Stimulated activated naive CD8-positive, alpha-beta T cell treated with anti-CD3 and anti-CD28 coated beads, Interleukin-15, Interleukin-2, amounts not matched to agents 100 U/mL and 50 U/mL, for 24 hours (primary cell): ENCODE measurements around the gene GFI1.

Experiments
- ATAC-seq: fragments of 150-1000 bp; cut with Tn5 transposase; one replicate; pipeline ENCODE4 v1.10.0; 2021
- DNase-seq: peaks from one replicate; pipeline ENCODE4 v3.0.0; 2021

Gene GFI1

DNA sequence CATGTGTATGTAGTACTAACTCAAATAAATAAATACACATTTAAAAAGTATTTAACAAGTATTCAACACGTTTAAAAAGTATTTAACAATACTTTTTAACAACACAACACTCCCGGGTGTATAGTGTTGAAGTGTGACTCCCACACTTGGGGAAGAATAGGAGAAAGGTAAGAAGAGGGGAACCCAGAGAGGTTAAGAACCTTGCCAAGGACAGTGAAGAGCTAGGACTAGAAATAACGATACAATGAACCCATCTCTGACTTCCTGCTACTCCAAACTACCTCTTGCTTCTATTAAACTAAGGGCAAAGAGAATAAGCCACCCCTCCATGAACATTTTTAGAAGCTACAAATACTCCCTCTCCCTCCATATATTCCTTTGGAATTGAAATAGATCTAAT is 1.7 kb upstream of the GFI1 start:
- DNase-seq (no peak), ATAC-seq (no peak)

GRCh38 chr1:92487078-92487605 is 417 bp upstream of the GFI1 start:
- DNase-seq (no peak), ATAC-seq (no peak)

GRCh38 chr1:92485381-92486250 is 1.1 kb downstream of the GFI1 start:
- DNase-seq (peak; percentile 92), ATAC-seq (peak; percentile 45)

DNA sequence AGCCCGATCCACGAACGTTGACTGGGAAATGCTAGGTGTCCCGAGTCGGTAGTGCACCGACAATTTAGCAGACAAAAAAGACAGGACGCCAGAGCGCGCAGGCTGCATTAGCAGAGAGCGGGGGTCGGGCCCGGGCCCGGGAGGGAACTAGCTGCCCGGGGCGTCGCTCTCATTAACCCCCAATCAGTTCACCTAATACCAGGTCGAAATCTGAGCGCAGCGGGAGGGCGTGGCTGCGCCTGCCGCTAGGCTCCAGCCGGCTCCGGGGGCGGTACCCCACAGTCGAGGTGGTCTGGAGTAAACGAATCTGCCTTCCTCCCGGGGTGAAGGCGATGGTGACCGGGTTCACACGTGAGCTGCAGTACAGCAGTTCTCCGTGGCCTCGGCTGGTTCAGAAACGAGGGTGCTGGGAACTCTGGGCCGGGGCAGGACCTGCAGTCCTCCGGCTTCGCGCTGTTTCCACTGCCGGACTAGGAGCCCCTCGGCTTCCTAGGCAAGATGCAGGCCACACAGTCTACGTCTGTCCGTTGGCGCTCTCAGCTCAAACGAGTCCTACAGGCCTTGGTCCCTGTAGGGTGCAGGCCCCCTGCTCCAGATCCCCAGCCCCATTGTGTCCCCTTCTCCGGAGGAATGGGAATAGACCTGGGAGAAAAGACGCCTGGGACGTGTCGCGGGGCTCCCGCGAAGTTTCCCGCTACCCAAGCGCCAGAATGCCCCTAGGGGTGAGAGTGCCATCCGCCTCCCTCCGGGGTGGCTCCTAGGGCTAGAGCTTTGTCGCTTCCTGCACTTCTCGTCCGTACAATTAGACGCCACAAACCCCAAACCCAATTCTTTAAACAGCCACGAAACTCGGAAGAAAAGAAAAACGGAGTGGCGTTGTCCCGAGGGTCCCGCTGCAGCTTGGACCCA is 2.0 kb downstream of the GFI1 start:
- peak; percentile 83 for DNase-seq
- ATAC-seq = peak; percentile 11

DNA sequence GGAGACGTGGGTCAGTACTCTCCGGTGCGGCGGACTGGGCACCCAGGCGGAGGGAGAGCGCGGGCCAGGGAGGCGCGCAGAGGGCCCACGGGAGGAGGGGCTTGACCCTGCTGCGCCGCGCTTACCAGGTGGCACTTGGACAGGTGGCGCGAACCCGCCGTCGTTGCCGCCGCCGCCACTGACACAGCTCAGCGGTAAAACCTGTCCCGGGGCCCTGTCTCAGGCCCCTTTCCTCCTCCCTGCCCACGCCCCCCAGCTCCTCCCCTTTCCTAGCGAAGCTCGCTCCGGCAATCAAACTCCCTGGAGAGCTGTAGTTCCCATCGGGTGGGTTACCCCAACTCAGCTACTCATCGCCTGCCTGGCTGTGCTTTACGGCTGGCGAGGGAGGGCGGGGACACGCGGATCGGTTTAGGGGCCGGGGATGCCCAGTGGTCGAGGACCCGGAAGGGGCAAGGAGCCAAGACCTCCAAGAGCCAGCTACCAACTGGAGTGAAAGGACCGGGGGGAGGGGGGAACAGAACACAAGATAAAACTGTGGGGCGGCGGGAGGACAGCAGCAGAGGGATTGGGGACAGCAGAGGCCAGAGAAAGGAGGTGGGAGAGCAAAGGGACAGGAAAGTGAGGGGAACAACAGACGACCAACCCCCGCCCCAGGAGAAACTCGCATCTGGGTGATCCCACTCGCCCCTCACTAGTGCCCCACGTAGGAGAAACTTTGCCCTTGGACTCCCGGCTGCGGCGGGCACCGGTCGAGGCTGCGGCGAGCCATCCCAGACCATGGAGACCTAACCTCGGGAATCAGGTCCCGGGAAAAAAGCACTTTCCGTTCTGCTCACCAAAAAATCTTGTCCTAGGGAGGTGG is 2.9 kb downstream of the GFI1 start:
- ATAC-seq (peak; percentile 14), DNase-seq (peak; percentile 80)

DNA sequence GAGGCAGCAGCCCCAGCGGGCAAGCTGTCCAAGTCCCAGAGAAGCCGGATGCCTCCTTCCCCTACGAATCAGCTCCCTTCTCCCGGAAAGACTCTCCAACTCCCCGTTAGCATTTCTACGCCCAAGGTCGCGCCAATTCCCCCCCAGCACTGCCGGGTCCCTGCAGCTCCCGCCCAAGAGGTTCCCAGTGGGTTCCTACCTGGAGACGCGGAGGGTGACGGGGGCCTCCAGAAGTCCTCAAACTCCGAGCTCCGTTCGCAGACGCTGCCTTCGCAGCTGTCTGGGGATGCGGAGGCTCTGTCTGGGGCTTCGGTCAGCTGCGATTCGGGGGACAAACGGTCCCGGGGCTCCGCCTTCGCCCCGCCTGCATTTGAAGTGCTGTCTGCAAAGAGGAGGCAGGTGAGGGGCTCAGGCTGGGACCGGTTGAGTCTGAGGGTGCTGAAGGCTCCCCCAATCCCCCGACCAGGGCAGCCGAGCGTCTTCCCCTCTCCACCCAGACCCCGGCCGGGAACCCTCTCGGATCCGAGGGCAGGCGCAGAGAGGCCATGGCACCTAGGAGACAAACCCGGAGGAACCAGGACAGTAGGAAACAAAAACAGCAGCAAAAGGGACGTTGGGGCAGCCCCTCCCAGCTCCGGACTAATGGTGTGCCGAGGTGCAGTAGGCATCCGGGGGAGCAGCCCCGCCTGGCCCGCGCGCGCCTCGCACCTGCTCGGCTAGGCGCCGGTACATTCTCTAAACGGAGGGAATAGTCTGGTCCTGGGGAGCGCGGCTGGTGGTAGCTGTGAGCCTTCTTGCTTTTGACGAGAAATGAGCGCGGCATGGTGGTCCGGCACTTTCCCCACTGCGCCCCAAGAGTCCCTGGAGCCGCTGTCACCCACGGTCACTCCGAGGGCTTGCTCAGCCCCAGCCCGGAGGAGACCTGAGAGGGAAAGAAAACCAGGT is 3.8 kb downstream of the GFI1 start:
- ATAC-seq (no peak), DNase-seq (peak; percentile 46)

GRCh38 chr1:92481971-92482664 is 4.6 kb downstream of the GFI1 start:
- ATAC-seq (no peak), DNase-seq (no peak)

GRCh38 chr1:92481599-92481925 is 5.2 kb downstream of the GFI1 start:
- ATAC-seq (no peak), DNase-seq (no peak)

- DNase-seq = no peak
- no peak for ATAC-seq
Observed at GRCh38 chr1:92480813-92481598, 5.7 kb downstream of the GFI1 start.

GRCh38 chr1:92480200-92480812 is 6.4 kb downstream of the GFI1 start:
- no peak for ATAC-seq
- DNase-seq = no peak

- DNase-seq (no peak), ATAC-seq (no peak)
Observed at GRCh38 chr1:92479587-92479986, 7.1 kb downstream of the GFI1 start.

DNA sequence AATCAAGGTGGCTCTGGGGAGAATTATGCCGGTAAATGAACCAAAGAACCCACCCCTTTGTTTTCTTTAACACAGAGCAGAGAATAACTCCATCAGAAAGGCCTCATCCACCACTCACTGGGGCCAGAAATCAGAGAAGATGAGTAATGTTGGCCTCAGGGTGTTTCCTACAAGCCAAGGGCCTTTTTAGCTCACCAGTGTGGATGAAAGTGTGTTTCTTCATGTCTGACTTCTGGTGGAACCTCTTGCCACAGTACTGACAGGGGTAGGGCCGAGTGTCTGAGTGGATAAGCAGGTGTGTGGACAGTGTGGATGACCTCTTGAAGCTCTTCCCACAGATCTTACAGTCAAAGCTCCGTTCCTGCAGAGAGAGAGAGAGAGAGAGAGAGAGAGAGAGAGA is 8.3 kb downstream of the GFI1 start:
- ATAC-seq (peak; percentile 38), DNase-seq (no peak)

- ATAC-seq (peak; percentile 62), DNase-seq (peak; percentile 65)
Observed at GRCh38 chr1:92476071-92476631, 10.6 kb downstream of the GFI1 start.

DNA sequence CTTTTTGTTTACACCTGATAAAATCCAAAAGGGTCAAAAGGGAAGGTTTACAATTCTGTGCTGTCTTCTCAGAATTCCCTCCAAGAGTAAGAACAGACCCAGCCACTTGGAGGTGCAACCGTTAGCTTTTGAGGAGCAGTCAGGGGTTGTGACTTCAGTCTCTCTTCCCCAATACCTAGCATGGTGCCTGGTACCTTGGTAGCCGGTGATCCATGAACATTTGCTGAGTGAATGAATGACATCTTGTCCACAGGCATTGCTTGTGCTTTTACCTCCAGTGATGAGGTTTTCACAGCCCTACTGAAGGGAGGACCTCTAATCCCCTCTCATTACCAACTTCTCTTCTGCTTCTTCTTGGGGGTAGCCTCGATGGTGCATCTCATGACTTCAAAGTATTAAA is 11.7 kb downstream of the GFI1 start:
- DNase-seq (no peak), ATAC-seq (no peak)

DNA sequence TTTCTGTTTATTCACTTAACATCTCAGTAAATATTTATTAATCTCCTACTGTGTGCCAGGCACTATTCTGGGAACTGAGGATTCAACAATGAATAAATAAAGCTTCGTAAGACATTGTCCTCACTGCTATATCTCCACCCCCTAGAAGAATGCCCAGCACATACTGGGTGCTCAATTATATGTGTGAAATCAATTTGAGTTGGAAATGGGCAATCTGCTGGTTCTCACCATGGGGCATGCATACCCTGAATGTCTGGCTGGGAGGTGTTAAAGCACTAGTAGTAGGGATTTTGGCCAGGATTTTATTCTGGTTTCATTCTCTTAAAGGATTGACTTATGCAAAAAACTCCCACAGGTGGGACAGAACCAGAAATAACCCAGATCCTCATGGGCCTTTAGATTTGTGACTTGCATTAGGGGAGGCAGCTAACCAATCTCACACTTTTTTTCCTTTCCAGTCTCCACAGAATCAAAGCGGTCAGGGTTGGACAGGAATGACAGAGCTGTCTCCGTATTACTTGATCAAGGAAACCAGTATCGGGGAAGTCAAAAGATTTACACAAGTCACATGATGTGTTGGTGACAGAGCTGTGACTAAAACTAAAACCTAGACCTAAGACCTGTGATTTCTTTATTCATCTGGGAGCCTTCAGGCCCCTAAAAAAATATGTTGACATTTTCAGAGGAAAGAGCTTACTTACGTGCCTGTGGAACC is 12.8 kb downstream of the GFI1 start:
- peak; percentile 56 for ATAC-seq
- no peak for DNase-seq

DNA sequence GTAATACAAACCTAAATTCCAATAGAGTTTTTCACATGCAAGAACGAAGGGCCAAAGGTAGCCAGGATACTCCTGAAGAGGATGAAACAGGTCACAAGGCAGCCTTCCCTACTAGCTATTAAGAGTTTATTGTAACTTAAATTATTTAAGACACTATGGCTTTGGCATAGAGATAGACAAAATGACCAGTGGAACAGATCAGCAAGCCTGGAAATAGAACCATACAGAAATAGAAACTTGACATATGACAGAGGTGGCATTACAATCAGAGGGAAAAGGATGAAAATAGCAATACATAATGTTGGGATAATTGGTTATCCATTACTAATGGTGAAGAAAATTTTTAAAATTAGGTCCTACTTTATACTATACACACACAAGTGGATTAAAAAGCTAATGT is 16.5 kb downstream of the GFI1 start:
- ATAC-seq (no peak), DNase-seq (no peak)

DNA sequence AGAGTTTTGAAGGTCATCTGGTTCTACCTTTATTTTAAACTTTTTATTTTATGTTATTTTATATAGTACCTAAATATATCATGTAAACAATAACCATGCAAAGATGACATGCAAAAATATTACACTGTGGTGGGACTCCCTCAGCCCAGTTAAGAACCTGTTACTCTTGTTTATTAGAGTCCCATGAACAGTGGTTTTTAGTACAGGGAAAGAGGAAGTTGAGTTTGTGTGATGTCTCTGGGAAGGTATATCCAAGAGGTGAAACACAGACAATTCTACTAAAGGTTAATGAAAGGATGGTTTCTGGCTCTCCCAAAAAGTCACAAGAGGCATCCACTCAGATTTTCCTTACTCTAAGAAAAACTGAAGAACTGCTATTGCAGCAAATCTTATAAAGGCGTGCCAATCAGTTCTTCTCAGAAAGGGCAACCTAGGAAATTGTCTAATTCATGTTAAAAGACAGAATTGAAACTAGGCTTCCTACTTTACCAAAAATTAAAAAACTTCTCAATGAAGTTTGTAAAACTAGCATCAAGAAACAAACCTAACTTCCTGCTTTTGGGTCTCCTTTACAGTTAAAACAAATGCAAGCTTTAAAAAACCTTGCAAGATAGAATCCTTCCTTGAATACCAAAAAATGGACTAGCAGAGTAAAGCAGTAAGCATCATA is 19.9 kb downstream of the GFI1 start:
- DNase-seq = no peak
- no peak for ATAC-seq
